ENCODE data around the gene NCK1.

Gene NCK1

GRCh38 chr3:136946978-136947377, 85.0 kb downstream of the NCK1 start:
- Histone ChIP-seq H3K18ac (ENCODE audit: low read length) (no peak overlapping the region), H3K27me3 (ENCODE audit: insufficient read depth, low read length, poor library complexity) (no peaks in the 10 kb centered on the region), H3K79me2 (ENCODE audit: control insufficient read depth, insufficient read depth, low read length) (peaks cover 3% of the 10 kb centered on the region), H3K9ac (ENCODE audit: low read length) (no peak overlapping the region), H3K27ac (ENCODE audit: low read depth, low read length) (no peak overlapping the region), H3K4me2 (ENCODE audit: low read length) (no peak overlapping the region), H3K36me3 (ENCODE audit: control insufficient read depth, insufficient read depth, low read length) (peaks cover 1% of the 10 kb centered on the region), H3K23ac (ENCODE audit: low read length) (no peak overlapping the region), H2BK5ac (ENCODE audit: low read length) (no peak overlapping the region), H3K4me1 (ENCODE audit: control insufficient read depth, low read depth, low read length) (peaks cover 6% of the 10 kb centered on the region), H2BK15ac (replicated peaks; ENCODE audit: low read depth) (no peak overlapping the region), H3K4ac (ENCODE audit: low read depth, low read length) (no peak overlapping the region), H3K79me1 (ENCODE audit: low read length) (peaks cover 5% of the 10 kb centered on the region), H4K8ac (ENCODE audit: low read depth, low read length) (no peak overlapping the region), H3K56ac (ENCODE audit: low read length) (no peak overlapping the region), H3K4me3 (ENCODE audit: low read length) (no peak overlapping the region), H2BK120ac (ENCODE audit: low read depth, low read length) (no peak overlapping the region), H2AK5ac (ENCODE audit: low read length) (no peak overlapping the region), H4K5ac (ENCODE audit: low read length) (no peak overlapping the region)
- no peak for DNase-seq
- 100% methylated on average over 1 of the region's 1 CpG for WGBS (ENCODE audit: extremely low coverage, insufficient coverage, low lambda C conversion rate)

DNA sequence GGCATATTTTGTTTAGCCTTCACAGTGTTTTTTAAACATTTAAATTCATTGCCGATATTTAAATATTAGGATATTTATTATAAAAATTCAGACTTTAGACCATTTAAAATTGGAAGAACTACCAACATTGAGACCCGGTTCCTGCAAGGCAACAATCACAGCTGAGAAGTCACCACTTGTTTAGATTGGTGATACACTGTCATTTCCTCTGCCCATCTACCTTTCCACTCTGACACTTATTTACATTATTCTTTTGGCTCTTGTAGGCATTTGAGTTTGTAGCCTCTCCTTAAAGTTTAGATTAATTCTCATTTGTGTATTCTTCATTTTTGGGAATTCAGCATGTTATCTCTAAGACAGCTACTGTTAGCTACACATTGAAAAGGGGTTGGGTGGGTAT, 85.5 kb downstream of the NCK1 start:
- no peak overlapping the region for H3K56ac ChIP-seq (ENCODE audit: low read length)
- no peak overlapping the region for H3K9ac ChIP-seq (ENCODE audit: low read length)
- H2BK5ac ChIP-seq (ENCODE audit: low read length) = no peak overlapping the region
- no peak overlapping the region for H4K5ac ChIP-seq (ENCODE audit: low read length)
- H3K36me3 ChIP-seq (ENCODE audit: control insufficient read depth, insufficient read depth, low read length) = peaks cover 1% of the 10 kb centered on the region
- H3K4me3 ChIP-seq (ENCODE audit: low read length) = no peak overlapping the region
- no peak overlapping the region for H3K4ac ChIP-seq (ENCODE audit: low read depth, low read length)
- H4K8ac ChIP-seq (ENCODE audit: low read depth, low read length) = no peak overlapping the region
- no peak overlapping the region for H2BK120ac ChIP-seq (ENCODE audit: low read depth, low read length)
- H3K4me1 ChIP-seq (ENCODE audit: control insufficient read depth, low read depth, low read length) = peaks cover 5% of the 10 kb centered on the region
- H3K23ac ChIP-seq (ENCODE audit: low read length) = no peak overlapping the region
- no peaks in the 10 kb centered on the region for H3K27me3 ChIP-seq (ENCODE audit: insufficient read depth, low read length, poor library complexity)
- H2AK5ac ChIP-seq (ENCODE audit: low read length) = no peak overlapping the region
- no peak overlapping the region for H3K18ac ChIP-seq (ENCODE audit: low read length)
- WGBS (ENCODE audit: extremely low coverage, insufficient coverage, low lambda C conversion rate) = no CpG with 5 or more reads among the region's 2 CpGs
- peaks cover 3% of the 10 kb centered on the region for H3K79me2 ChIP-seq (ENCODE audit: control insufficient read depth, insufficient read depth, low read length)
- no peak for DNase-seq
- no peak overlapping the region for H3K27ac ChIP-seq (ENCODE audit: low read depth, low read length)
- H3K79me1 ChIP-seq (ENCODE audit: low read length) = peaks cover 5% of the 10 kb centered on the region
- H3K4me2 ChIP-seq (ENCODE audit: low read length) = no peak overlapping the region
- no peak overlapping the region for H2BK15ac ChIP-seq (replicated peaks; ENCODE audit: low read depth)

DNA sequence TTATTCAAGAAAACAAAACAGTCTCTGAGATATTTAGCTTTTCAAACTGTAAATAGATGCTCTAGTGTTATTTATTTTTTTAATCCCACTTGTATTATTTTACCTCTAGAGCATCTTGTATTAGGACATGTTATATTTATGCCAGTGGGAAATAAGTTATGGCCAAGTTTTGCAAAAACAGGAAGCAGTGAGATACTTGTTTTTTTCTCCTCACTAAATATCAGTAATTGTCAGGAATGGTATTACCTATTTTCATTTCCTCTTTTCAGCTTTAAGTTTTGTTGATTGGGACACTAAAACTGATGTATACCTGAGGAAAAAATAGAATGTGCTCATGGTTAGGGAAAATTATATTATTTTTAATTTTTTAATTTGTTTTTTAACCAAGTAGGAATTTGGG, 87.1 kb downstream of the NCK1 start:
- Histone ChIP-seq H2BK5ac (ENCODE audit: low read length) (no peak overlapping the region), H3K36me3 (ENCODE audit: control insufficient read depth, insufficient read depth, low read length) (peaks cover 1% of the 10 kb centered on the region), H2AK5ac (ENCODE audit: low read length) (no peak overlapping the region), H3K23ac (ENCODE audit: low read length) (no peak overlapping the region), H4K8ac (ENCODE audit: low read depth, low read length) (no peak overlapping the region), H3K4me1 (ENCODE audit: control insufficient read depth, low read depth, low read length) (no peaks in the 10 kb centered on the region), H3K79me1 (ENCODE audit: low read length) (no peaks in the 10 kb centered on the region), H4K5ac (ENCODE audit: low read length) (no peak overlapping the region), H3K27ac (ENCODE audit: low read depth, low read length) (no peak overlapping the region), H3K4me3 (ENCODE audit: low read length) (no peak overlapping the region), H3K56ac (ENCODE audit: low read length) (no peak overlapping the region), H3K4ac (ENCODE audit: low read depth, low read length) (no peak overlapping the region), H3K18ac (ENCODE audit: low read length) (no peak overlapping the region), H3K27me3 (ENCODE audit: insufficient read depth, low read length, poor library complexity) (no peaks in the 10 kb centered on the region), H3K79me2 (ENCODE audit: control insufficient read depth, insufficient read depth, low read length) (no peaks in the 10 kb centered on the region), H2BK15ac (replicated peaks; ENCODE audit: low read depth) (no peak overlapping the region), H3K4me2 (ENCODE audit: low read length) (no peak overlapping the region), H3K9ac (ENCODE audit: low read length) (no peak overlapping the region), H2BK120ac (ENCODE audit: low read depth, low read length) (no peak overlapping the region)
- no peak for DNase-seq

GRCh38 chr3:136949708-136950107, 87.7 kb downstream of the NCK1 start:
- no CpG with 5 or more reads among the region's 2 CpGs for WGBS (ENCODE audit: extremely low coverage, insufficient coverage, low lambda C conversion rate)
- H2BK15ac ChIP-seq (replicated peaks; ENCODE audit: low read depth) = no peak overlapping the region

DNA sequence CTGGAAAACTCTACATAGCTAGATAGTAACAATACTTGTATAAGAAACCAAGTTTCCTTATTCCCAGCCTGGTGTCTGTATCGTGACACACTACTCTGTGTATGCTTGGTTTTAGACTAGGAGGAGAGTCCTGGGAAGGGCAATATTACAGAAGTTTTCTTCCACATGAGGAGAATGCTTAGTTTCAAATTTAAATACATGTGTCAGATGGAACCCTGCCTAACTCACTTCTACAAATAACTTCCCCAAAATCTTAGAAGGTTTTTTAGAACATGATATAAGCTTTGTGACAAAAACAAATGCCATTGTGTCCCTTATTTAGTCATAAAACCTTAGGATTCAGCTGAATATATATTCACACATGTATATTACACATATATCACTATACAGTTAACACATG, 88.6 kb downstream of the NCK1 start:
- Histone ChIP-seq H3K4me2 (ENCODE audit: low read length) (no peak overlapping the region), H3K18ac (ENCODE audit: low read length) (no peak overlapping the region), H4K5ac (ENCODE audit: low read length) (no peak overlapping the region), H3K4ac (ENCODE audit: low read depth, low read length) (no peak overlapping the region), H3K36me3 (ENCODE audit: control insufficient read depth, insufficient read depth, low read length) (peaks cover 1% of the 10 kb centered on the region), H3K79me2 (ENCODE audit: control insufficient read depth, insufficient read depth, low read length) (no peaks in the 10 kb centered on the region), H3K27me3 (ENCODE audit: insufficient read depth, low read length, poor library complexity) (no peaks in the 10 kb centered on the region), H2AK5ac (ENCODE audit: low read length) (no peak overlapping the region), H3K27ac (ENCODE audit: low read depth, low read length) (no peak overlapping the region), H3K79me1 (ENCODE audit: low read length) (no peaks in the 10 kb centered on the region), H3K4me3 (ENCODE audit: low read length) (no peak overlapping the region), H3K23ac (ENCODE audit: low read length) (no peak overlapping the region), H2BK15ac (replicated peaks; ENCODE audit: low read depth) (no peak overlapping the region), H3K9ac (ENCODE audit: low read length) (no peak overlapping the region), H2BK120ac (ENCODE audit: low read depth, low read length) (no peak overlapping the region), H3K4me1 (ENCODE audit: control insufficient read depth, low read depth, low read length) (no peaks in the 10 kb centered on the region), H4K8ac (ENCODE audit: low read depth, low read length) (no peak overlapping the region), H3K56ac (ENCODE audit: low read length) (no peak overlapping the region), H2BK5ac (ENCODE audit: low read length) (no peak overlapping the region)
- no peak for DNase-seq
- WGBS (ENCODE audit: extremely low coverage, insufficient coverage, low lambda C conversion rate) = no CpG with 5 or more reads among the region's 1 CpG

More at GRCh38 chr3:136949708-136950107, 87.7 kb downstream of the NCK1 start:
- no peak overlapping the region for H2BK120ac ChIP-seq (ENCODE audit: low read depth, low read length)
- no peaks in the 10 kb centered on the region for H3K4me1 ChIP-seq (ENCODE audit: control insufficient read depth, low read depth, low read length)
- H3K18ac ChIP-seq (ENCODE audit: low read length) = no peak overlapping the region
- no peaks in the 10 kb centered on the region for H3K79me1 ChIP-seq (ENCODE audit: low read length)
- H2BK5ac ChIP-seq (ENCODE audit: low read length) = no peak overlapping the region
- H3K56ac ChIP-seq (ENCODE audit: low read length) = no peak overlapping the region
- no peak overlapping the region for H2AK5ac ChIP-seq (ENCODE audit: low read length)
- no peaks in the 10 kb centered on the region for H3K79me2 ChIP-seq (ENCODE audit: control insufficient read depth, insufficient read depth, low read length)
- no peak overlapping the region for H3K9ac ChIP-seq (ENCODE audit: low read length)
- H3K27me3 ChIP-seq (ENCODE audit: insufficient read depth, low read length, poor library complexity) = no peaks in the 10 kb centered on the region
- H4K8ac ChIP-seq (ENCODE audit: low read depth, low read length) = no peak overlapping the region
- no peak overlapping the region for H3K4ac ChIP-seq (ENCODE audit: low read depth, low read length)
- H3K4me2 ChIP-seq (ENCODE audit: low read length) = no peak overlapping the region
- peaks cover 1% of the 10 kb centered on the region for H3K36me3 ChIP-seq (ENCODE audit: control insufficient read depth, insufficient read depth, low read length)
- no peak overlapping the region for H3K23ac ChIP-seq (ENCODE audit: low read length)
- no peak overlapping the region for H3K4me3 ChIP-seq (ENCODE audit: low read length)
- no peak overlapping the region for H3K27ac ChIP-seq (ENCODE audit: low read depth, low read length)
- H4K5ac ChIP-seq (ENCODE audit: low read length) = no peak overlapping the region
- no peak for DNase-seq

GRCh38 chr3:136952292-136952691, 90.3 kb downstream of the NCK1 start:
- no peak overlapping the region for H3K9ac ChIP-seq (ENCODE audit: low read length)
- H3K18ac ChIP-seq (ENCODE audit: low read length) = no peak overlapping the region
- no peak overlapping the region for H3K4me2 ChIP-seq (ENCODE audit: low read length)
- no peak overlapping the region for H3K23ac ChIP-seq (ENCODE audit: low read length)
- peaks cover 6% of the 10 kb centered on the region for H3K4me1 ChIP-seq (ENCODE audit: control insufficient read depth, low read depth, low read length)
- no peak overlapping the region for H3K4ac ChIP-seq (ENCODE audit: low read depth, low read length)
- no peak overlapping the region for H4K5ac ChIP-seq (ENCODE audit: low read length)
- H3K27ac ChIP-seq (ENCODE audit: low read depth, low read length) = no peak overlapping the region
- H2AK5ac ChIP-seq (ENCODE audit: low read length) = no peak overlapping the region
- peak; percentile 36 for DNase-seq
- H2BK5ac ChIP-seq (ENCODE audit: low read length) = no peak overlapping the region
- no peaks in the 10 kb centered on the region for H3K36me3 ChIP-seq (ENCODE audit: control insufficient read depth, insufficient read depth, low read length)
- no peak overlapping the region for H2BK120ac ChIP-seq (ENCODE audit: low read depth, low read length)
- no peaks in the 10 kb centered on the region for H3K79me1 ChIP-seq (ENCODE audit: low read length)
- no peak overlapping the region for H2BK15ac ChIP-seq (replicated peaks; ENCODE audit: low read depth)
- H3K79me2 ChIP-seq (ENCODE audit: control insufficient read depth, insufficient read depth, low read length) = no peaks in the 10 kb centered on the region
- H3K27me3 ChIP-seq (ENCODE audit: insufficient read depth, low read length, poor library complexity) = no peaks in the 10 kb centered on the region
- no peak overlapping the region for H4K8ac ChIP-seq (ENCODE audit: low read depth, low read length)
- no CpG with 5 or more reads among the region's 1 CpG for WGBS (ENCODE audit: extremely low coverage, insufficient coverage, low lambda C conversion rate)
- no peak overlapping the region for H3K56ac ChIP-seq (ENCODE audit: low read length)
- no peak overlapping the region for H3K4me3 ChIP-seq (ENCODE audit: low read length)
